Peyer's patch (tissue), 4 donors: ENCODE data around the gene MAP3K9.

Experiments used
- CTCF ChIP-seq, 6 experiments: fragments of 450-650 bp in 4 of 6; fragments of 200-600 bp in 2 of 6; sonication (generic) in 1 of 6; IDR thresholded peaks; one replicate each; pipeline ENCODE4 v1.5.1; 2017 to 2019; ENCODE audit warnings: antibody characterized with exemption in 6 of 6, mild to moderate bottlenecking in 3 of 6, moderate library complexity in 1 of 6
- POLR2A ChIP-seq, 2 donors: fragments of 450-650 bp; IDR thresholded peaks; one replicate each; pipeline ENCODE4 v1.5.1; 2017; ENCODE audit warnings: antibody characterized with exemption in 2 of 2, mild to moderate bottlenecking in 2 of 2, moderate library complexity in 2 of 2

GRCh38 chr14:70788898-70789297 lies 20.4 kb downstream of the MAP3K9 start:
- TF ChIP-seq CTCF (IDR thresholded peaks at IDR 0.05) (no peak), POLR2A (IDR thresholded peaks at IDR 0.05) (no peak)
